K562 (cell line): Measurements from ENCODE around the gene WDR90. TPM values are rescaled to one million over a fixed set of nuclear protein-coding genes. Genes with fewer than 3 reads are reported as not detected.

Source experiments
- EP400 ChIP-seq: fragments of 450-650 bp; IDR thresholded peaks from 2 replicates; pipeline ENCODE4 v1.6.1; 2017; ENCODE audit warnings: antibody characterized with exemption, mild to moderate bottlenecking, moderate library complexity
- MCM3 ChIP-seq: fragments of 450-650 bp; IDR thresholded peaks from 2 replicates; pipeline ENCODE4 v1.6.1; 2016
- MTF1 ChIP-seq: fragments of 250-450 bp; sonication (Bioruptor Pico); IDR thresholded peaks from 2 replicates; pipeline ENCODE4 v1.9.0; 2021; ENCODE audit warnings: moderate library complexity, mild to moderate bottlenecking, inconsistent platforms, borderline replicate concordance
- MXI1 ChIP-seq: IDR thresholded peaks from 2 replicates; pipeline ENCODE4 v1.6.1; 2011; ENCODE audit warnings: low read depth, mild to moderate bottlenecking, improper control_type of control experiment, low read length
- NFE2 ChIP-seq: IDR thresholded peaks from 2 replicates; pipeline ENCODE4 v1.6.1; 2014; ENCODE audit warnings: antibody characterized with exemption, low read depth
- NFXL1 ChIP-seq: fragments of 450-650 bp; formaldehyde crosslinking; IDR thresholded peaks from 2 replicates; pipeline ENCODE4 v1.4.0; 2021; ENCODE audit warnings: mild to moderate bottlenecking
- NFYB ChIP-seq: IDR thresholded peaks from 2 replicates; pipeline ENCODE4 v1.6.1; 2011; ENCODE audit warnings: mild to moderate bottlenecking, moderate library complexity; ENCODE audit not compliant: insufficient read length; ENCODE audit errors: extremely low read depth
- NR2C2 ChIP-seq, 2 experiments: fragments of 200-800 bp in 1 of 2; sonication (Bioruptor generic) in 1 of 2; sonication (generic) in 1 of 2; formaldehyde crosslinking in 1 of 2; IDR thresholded peaks; 2 replicates each; pipeline versions ENCODE4 v1.6.1 to v1.8.0; 2016 to 2022; ENCODE audit warnings: mild to moderate bottlenecking in 1 of 2, missing compliant biosample characterization in 1 of 2, missing genetic modification characterization in 1 of 2, missing genetic modification reagents in 1 of 2
- NUFIP1 ChIP-seq: fragments of 450-650 bp; IDR thresholded peaks from 2 replicates; pipeline ENCODE4 v1.6.1; 2018; ENCODE audit not compliant: partially characterized antibody
- RBBP5 ChIP-seq: fragments of 200-600 bp; sonication (generic); IDR thresholded peaks from 2 replicates; pipeline ENCODE4 v1.6.1; 2012; ENCODE audit warnings: borderline replicate concordance, mild to moderate bottlenecking, low read length, control low read depth, inconsistent platforms; ENCODE audit not compliant: insufficient read depth, poor library complexity, severe bottlenecking
- SMAD1 ChIP-seq: fragments of 150-350 bp; IDR thresholded peaks from 2 replicates; pipeline ENCODE4 v1.6.1; 2014; ENCODE audit warnings: low read length, low read depth; ENCODE audit not compliant: partially characterized antibody
- ZC3H8 ChIP-seq: fragments of 450-650 bp; IDR thresholded peaks from 2 replicates; pipeline ENCODE4 v1.6.1; 2017
- ZNF263 ChIP-seq: sonication (generic); formaldehyde crosslinking; IDR thresholded peaks from 2 replicates; pipeline ENCODE4 v1.8.0; 2022; ENCODE audit warnings: mild to moderate bottlenecking, missing genetic modification reagents, borderline replicate concordance
- ZNF77 ChIP-seq: fragments of 250-450 bp; sonication (Bioruptor Pico); IDR thresholded peaks from 2 replicates; pipeline ENCODE4 v1.5.0; 2020
- polyA plus RNA-seq, 8 experiments: library from polyadenylated mRNA; depleted of rRNA in 4 of 8; stranded (reverse) in 5 of 8; unstranded in 3 of 8; fragments of >200 nt; fragmentation: Nextera tagmentation in 2 of 8; fragmentation: Illumina TruSeq in 1 of 8; extraction: Ambion mirVana in 2 of 8; extraction: Trizol in 1 of 8; gene quantifications; 2 replicates each; pipeline versions ENCODE4 v1.2.1 to v1.2.3, GENCODE V29; 2011 to 2014; ENCODE audit warnings: inconsistent platforms in 1 of 8, missing spikeins in 1 of 8
- total RNA-seq, 7 experiments: library from RNA; depleted of rRNA in 6 of 7; stranded (reverse); fragments of >200 nt in 6 of 7; fragmentation: Illumina TruSeq in 2 of 7; extraction: Trizol in 2 of 7; gene quantifications; 2 replicates each; pipeline versions ENCODE4 v1.2.1 to v1.2.3, GENCODE V29; 2011 to 2021; ENCODE audit warnings: low replicate concordance in 1 of 7
- TF ChIP-seq, protein P1 (sequence below): fragments of 450-650 bp; IDR thresholded peaks from 2 replicates; pipeline ENCODE4 v1.6.1; 2016; ENCODE audit warnings: mild to moderate bottlenecking
- TF ChIP-seq, protein P2 (sequence below): sonication (generic); formaldehyde crosslinking; IDR thresholded peaks from 2 replicates; pipeline ENCODE4 v1.8.0; 2022; ENCODE audit warnings: missing genetic modification reagents, mild to moderate bottlenecking, moderate library complexity, borderline replicate concordance
- TF ChIP-seq, protein P3 (sequence below): fragments of 250-450 bp; sonication (Bioruptor Pico); IDR thresholded peaks from 2 replicates; pipeline ENCODE4 v1.8.0; 2022; ENCODE audit warnings: moderate library complexity, mild to moderate bottlenecking, inconsistent platforms
- TF ChIP-seq, protein P4 (sequence below), 2 experiments: fragments of 150-350 bp in 1 of 2; IDR thresholded peaks; 2 replicates each; pipeline ENCODE4 v1.6.1; 2012 to 2016; ENCODE audit warnings: low read depth in 2 of 2, low read length in 2 of 2, mild to moderate bottlenecking in 1 of 2, moderate library complexity in 1 of 2
- TF ChIP-seq, protein P5 (sequence below): fragments of 450-650 bp; formaldehyde crosslinking; IDR thresholded peaks from 2 replicates; pipeline ENCODE4 v1.4.0; 2022; ENCODE audit warnings: missing genetic modification characterization

Gene WDR90
- total and polyA plus RNA-seq, 9 of the 15 experiments (the other 6 are each of a cell fraction or from before 2014, with no cell fraction given): 0.44 to 12.6 (median 3.3) TPM

DNA sequence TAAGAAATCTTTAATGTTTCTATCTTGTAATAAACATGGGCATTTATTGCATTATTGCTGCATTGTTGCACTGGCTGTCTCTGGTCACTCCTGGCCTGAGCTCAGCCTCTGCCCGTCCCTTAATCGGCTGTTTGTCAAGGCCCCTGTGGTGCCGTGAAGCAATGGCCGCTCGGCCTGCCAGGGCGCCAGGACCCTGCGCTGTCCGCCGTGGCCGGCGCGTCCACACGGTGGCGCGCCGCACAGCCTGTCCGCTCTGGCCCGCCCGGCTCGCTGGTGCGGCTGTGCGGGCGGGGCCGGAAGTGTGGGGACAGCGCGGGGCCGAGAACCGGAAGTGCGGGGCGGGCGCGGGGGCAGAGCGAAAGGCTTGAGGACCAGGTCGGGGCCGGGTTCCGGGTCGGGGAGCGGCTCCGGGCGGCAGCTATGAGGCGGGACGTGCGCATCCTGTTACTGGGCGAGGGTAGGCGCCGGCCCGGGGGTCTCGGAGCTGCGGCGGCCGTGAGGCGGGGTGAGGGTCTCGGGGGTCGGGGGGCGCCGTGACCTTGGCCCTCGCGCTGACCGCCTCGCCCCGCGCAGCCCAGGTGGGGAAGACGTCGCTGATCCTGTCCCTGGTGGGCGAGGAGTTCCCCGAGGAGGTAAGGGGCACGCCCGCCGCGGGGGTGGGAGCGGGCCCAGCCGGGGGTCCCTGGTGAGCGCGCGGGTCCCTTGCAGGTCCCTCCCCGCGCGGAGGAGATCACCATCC lies 18.8 kb downstream of the WDR90 start, which contains the start of gene RHOT2 (continued):
- peak; percentile 60 for TF ChIP-seq RBBP5
- TF ChIP-seq MCM3: no peak
- peak; percentile 55; the same call in 1 of the 2 replicates for TF ChIP-seq EP400
- TF ChIP-seq, protein P1, sequence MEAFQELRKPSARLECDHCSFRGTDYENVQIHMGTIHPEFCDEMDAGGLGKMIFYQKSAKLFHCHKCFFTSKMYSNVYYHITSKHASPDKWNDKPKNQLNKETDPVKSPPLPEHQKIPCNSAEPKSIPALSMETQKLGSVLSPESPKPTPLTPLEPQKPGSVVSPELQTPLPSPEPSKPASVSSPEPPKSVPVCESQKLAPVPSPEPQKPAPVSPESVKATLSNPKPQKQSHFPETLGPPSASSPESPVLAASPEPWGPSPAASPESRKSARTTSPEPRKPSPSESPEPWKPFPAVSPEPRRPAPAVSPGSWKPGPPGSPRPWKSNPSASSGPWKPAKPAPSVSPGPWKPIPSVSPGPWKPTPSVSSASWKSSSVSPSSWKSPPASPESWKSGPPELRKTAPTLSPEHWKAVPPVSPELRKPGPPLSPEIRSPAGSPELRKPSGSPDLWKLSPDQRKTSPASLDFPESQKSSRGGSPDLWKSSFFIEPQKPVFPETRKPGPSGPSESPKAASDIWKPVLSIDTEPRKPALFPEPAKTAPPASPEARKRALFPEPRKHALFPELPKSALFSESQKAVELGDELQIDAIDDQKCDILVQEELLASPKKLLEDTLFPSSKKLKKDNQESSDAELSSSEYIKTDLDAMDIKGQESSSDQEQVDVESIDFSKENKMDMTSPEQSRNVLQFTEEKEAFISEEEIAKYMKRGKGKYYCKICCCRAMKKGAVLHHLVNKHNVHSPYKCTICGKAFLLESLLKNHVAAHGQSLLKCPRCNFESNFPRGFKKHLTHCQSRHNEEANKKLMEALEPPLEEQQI: no peak
- TF ChIP-seq NFYB: no peak
- TF ChIP-seq, protein P2, sequence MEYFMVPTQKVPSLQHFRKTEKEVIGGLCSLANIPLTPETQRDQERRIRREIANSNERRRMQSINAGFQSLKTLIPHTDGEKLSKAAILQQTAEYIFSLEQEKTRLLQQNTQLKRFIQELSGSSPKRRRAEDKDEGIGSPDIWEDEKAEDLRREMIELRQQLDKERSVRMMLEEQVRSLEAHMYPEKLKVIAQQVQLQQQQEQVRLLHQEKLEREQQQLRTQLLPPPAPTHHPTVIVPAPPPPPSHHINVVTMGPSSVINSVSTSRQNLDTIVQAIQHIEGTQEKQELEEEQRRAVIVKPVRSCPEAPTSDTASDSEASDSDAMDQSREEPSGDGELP (CRISPR knock-in tag): peak; percentile 68
- no peak for TF ChIP-seq NUFIP1
- TF ChIP-seq, protein P3, sequence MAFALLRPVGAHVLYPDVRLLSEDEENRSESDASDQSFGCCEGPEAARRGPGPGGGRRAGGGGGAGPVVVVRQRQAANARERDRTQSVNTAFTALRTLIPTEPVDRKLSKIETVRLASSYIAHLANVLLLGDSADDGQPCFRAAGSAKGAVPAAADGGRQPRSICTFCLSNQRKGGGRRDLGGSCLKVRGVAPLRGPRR (CRISPR knock-in tag): no peak
- no peak for TF ChIP-seq NFXL1 (CRISPR knock-in tag)
- TF ChIP-seq, protein P4, sequence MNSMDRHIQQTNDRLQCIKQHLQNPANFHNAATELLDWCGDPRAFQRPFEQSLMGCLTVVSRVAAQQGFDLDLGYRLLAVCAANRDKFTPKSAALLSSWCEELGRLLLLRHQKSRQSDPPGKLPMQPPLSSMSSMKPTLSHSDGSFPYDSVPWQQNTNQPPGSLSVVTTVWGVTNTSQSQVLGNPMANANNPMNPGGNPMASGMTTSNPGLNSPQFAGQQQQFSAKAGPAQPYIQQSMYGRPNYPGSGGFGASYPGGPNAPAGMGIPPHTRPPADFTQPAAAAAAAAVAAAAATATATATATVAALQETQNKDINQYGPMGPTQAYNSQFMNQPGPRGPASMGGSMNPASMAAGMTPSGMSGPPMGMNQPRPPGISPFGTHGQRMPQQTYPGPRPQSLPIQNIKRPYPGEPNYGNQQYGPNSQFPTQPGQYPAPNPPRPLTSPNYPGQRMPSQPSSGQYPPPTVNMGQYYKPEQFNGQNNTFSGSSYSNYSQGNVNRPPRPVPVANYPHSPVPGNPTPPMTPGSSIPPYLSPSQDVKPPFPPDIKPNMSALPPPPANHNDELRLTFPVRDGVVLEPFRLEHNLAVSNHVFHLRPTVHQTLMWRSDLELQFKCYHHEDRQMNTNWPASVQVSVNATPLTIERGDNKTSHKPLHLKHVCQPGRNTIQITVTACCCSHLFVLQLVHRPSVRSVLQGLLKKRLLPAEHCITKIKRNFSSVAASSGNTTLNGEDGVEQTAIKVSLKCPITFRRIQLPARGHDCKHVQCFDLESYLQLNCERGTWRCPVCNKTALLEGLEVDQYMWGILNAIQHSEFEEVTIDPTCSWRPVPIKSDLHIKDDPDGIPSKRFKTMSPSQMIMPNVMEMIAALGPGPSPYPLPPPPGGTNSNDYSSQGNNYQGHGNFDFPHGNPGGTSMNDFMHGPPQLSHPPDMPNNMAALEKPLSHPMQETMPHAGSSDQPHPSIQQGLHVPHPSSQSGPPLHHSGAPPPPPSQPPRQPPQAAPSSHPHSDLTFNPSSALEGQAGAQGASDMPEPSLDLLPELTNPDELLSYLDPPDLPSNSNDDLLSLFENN (IDR thresholded peaks at IDR 0.05; ENCODE audit: low read depth in 2 of 2, low read length in 2 of 2): peak in 1 of 2 experiments; percentile 33; a peak in 1 of 4 replicates
- peak; percentile 53 for TF ChIP-seq SMAD1
- no peak for TF ChIP-seq MXI1
- peak; percentile 45; the same call in 1 of the 2 replicates for TF ChIP-seq ZNF263 (CRISPR knock-in tag)
- no peak for TF ChIP-seq ZNF77
- TF ChIP-seq, protein P5, sequence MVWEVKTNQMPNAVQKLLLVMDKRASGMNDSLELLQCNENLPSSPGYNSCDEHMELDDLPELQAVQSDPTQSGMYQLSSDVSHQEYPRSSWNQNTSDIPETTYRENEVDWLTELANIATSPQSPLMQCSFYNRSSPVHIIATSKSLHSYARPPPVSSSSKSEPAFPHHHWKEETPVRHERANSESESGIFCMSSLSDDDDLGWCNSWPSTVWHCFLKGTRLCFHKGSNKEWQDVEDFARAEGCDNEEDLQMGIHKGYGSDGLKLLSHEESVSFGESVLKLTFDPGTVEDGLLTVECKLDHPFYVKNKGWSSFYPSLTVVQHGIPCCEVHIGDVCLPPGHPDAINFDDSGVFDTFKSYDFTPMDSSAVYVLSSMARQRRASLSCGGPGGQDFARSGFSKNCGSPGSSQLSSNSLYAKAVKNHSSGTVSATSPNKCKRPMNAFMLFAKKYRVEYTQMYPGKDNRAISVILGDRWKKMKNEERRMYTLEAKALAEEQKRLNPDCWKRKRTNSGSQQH (CRISPR knock-in tag): no peak
- TF ChIP-seq NR2C2 (CRISPR knock-in tag; IDR thresholded peaks at IDR 0.05): peak; percentile 68; the same call in 1 of the 2 replicates
- peak; percentile 87 for TF ChIP-seq NR2C2 (tag; IDR thresholded peaks at IDR 0.05)
- TF ChIP-seq MTF1: no peak
- TF ChIP-seq NFE2: no peak
- no peak for TF ChIP-seq ZC3H8
